Fibroblast of villous mesenchyme (primary cell): ENCODE measurements around the gene ODF4. TPM values are rescaled to one million over a fixed set of nuclear protein-coding genes. Genes with fewer than 3 reads are reported as not detected.

Experiments
- DNase-seq: peaks from one replicate; pipeline ENCODE4 v3.0.0-alpha.2; 2010; ENCODE audit warnings: low read depth
- H3K4me3 ChIP-seq: 2 replicates; pipeline ENCODE4 v1.5.1; 2011; ENCODE audit warnings: low read depth, mild to moderate bottlenecking, low read length
- total RNA-seq: library from RNA; depleted of rRNA; stranded (reverse); fragments of >200 nt; gene quantifications from 2 replicates; pipeline ENCODE4 v1.2.3, GENCODE V29; 2012
- TF ChIP-seq, protein P1 (sequence below): IDR thresholded peaks from 2 replicates; pipeline ENCODE4 v1.5.1; 2012; ENCODE audit warnings: low read depth, mild to moderate bottlenecking, low read length; ENCODE audit not compliant: insufficient read depth

ODF4 gene
- total RNA-seq, 1 donor = not detected

- TF ChIP-seq, protein P1, sequence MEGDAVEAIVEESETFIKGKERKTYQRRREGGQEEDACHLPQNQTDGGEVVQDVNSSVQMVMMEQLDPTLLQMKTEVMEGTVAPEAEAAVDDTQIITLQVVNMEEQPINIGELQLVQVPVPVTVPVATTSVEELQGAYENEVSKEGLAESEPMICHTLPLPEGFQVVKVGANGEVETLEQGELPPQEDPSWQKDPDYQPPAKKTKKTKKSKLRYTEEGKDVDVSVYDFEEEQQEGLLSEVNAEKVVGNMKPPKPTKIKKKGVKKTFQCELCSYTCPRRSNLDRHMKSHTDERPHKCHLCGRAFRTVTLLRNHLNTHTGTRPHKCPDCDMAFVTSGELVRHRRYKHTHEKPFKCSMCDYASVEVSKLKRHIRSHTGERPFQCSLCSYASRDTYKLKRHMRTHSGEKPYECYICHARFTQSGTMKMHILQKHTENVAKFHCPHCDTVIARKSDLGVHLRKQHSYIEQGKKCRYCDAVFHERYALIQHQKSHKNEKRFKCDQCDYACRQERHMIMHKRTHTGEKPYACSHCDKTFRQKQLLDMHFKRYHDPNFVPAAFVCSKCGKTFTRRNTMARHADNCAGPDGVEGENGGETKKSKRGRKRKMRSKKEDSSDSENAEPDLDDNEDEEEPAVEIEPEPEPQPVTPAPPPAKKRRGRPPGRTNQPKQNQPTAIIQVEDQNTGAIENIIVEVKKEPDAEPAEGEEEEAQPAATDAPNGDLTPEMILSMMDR = no peak
- no peak overlapping the region for H3K4me3 ChIP-seq
- no peak for DNase-seq
Observed at GRCh38 chr17:8324923-8325322, 14.7 kb upstream of the ODF4 start.

DNA sequence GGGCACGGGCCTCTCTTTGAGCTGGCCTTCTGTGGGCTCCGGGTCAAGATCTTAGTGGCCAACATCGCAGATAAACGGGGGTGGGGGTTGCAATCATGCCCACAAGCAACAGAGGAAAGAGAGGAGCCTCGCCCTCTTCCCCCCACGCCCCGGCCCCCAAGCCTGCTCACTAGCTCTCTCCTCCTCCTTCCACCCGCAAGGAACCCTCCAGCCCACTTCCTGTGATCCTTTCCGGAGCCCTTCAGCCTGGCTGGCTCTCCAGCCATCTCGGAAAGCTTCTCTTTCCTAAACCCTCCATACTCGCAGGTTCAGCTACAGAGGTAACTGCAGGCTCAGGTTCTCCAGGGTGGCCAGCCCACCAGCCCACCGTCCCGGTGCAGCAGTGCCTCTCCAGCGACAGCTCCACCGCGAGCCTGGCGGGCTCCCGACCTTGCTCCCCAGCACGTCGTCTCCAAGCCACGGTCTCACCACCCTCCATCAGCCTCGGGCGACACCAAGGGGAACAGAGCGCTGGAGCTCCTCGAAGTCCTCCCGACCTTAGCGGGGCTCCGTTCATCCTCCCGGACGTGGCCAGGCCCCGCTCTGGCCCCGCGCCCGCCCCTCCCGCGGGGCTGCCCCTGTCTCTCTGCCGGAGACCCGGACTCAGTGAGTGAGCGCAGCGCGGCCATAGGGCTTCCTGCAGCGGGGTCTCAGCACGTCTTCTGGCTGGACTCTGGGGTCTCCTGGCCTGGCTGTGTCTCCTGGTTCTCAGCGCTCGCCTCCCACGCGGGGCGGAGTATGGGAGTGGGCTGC, 12.9 kb upstream of the ODF4 start:
- peak overlapping the region; percentile 62 for H3K4me3 ChIP-seq
- TF ChIP-seq, protein P1 = no peak
- peak; percentile 36 for DNase-seq

GRCh38 chr17:8327303-8327649, 12.4 kb upstream of the ODF4 start:
- DNase-seq = no peak
- H3K4me3 ChIP-seq = peak overlapping the region; percentile 62
- TF ChIP-seq, protein P1 = no peak

GRCh38 chr17:8332128-8332527, 7.5 kb upstream of the ODF4 start:
- no peak for DNase-seq
- TF ChIP-seq, protein P1 = no peak
- H3K4me3 ChIP-seq = no peak overlapping the region

DNA sequence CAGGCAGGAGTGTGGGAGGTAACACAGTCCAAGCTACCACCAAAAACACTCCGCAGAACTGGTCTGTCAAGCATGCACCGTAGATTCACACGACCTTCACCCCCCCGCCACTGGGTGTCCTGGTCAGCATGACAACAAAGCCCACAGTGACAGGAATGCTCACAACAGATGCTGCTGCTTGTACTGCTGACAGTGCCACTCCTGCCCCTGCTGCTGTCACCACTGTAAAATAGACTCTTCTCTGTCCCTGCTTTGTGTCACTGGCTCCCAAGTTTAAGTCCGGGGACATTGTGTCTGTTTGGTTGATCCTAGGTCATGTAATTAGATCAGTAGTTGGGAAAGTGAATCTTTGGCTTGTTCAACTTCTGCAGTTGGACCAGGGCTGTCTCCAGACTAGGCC, 7.0 kb upstream of the ODF4 start:
- DNase-seq = no peak
- TF ChIP-seq, protein P1 = no peak
- no peak overlapping the region for H3K4me3 ChIP-seq

GRCh38 chr17:8333281-8333680, 6.4 kb upstream of the ODF4 start:
- DNase-seq = no peak
- H3K4me3 ChIP-seq = no peak overlapping the region
- TF ChIP-seq, protein P1 = no peak
